Measurements from ENCODE around the gene CBLC. TPM values are rescaled to one million over a fixed set of nuclear protein-coding genes. Genes with fewer than 3 reads are reported as not detected.

Gene CBLC
- total RNA-seq, 1 experiment from 2014 or later, result 15.9 TPM

DNA sequence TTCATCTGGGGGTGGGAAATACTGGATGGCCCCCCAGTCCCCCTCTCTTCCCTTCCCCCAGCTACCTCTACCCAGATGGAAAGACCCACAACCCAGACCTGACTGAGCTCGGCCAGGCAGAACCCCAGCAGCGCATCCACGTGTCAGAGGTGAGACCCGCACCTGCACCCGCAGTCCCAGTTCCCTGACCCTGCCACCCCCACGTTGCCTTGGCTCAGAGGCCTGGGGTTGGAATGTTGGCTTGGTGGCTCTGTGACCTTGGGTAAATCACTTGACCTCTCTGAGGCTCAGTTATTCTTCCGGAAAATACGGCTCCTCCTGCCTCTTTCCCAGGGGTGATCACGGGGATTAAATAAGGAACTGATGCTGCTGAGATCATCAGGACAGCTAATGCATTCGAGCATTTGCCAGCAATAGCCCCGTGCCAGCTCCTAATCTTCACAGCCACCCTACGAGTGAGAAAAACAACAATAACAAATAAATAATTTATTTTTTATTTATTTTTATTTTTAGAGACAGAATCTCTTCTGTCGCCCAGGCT, 12.3 kb downstream of the CBLC start:
- no peak overlapping the region for H3T11ph ChIP-seq (ENCODE audit: low read length)
- H3K23ac ChIP-seq (ENCODE audit: insufficient read length, low read depth, low read length), result no peak overlapping the region
- H3K27ac Mint-ChIP-seq, result no peak overlapping the region
- DNase-seq, result no peak
- H3K4me1 Mint-ChIP-seq, result no peaks in the 10 kb centered on the region
- H4K8ac ChIP-seq (replicated peaks; ENCODE audit: insufficient read length, low read depth, low read length), result no peak overlapping the region
- H2AFZ ChIP-seq (ENCODE audit: low read length), result no peak overlapping the region
- H3K56ac ChIP-seq (ENCODE audit: insufficient read length, low read depth, low read length), result no peak overlapping the region
- no peaks in the 10 kb centered on the region for H3K23me2 ChIP-seq (ENCODE audit: insufficient read length, low read depth, low read length, poor library complexity, severe bottlenecking)
- no peak overlapping the region for H2AK5ac ChIP-seq (ENCODE audit: insufficient read length, low read length)
- no CpG with 5 or more reads among the region's 13 CpGs for WGBS (ENCODE audit: extremely low coverage, insufficient read length, low lambda C conversion rate)
- no peak overlapping the region for H3K4me2 ChIP-seq (ENCODE audit: insufficient read depth, insufficient read length, low read length)
- H2BK120ac ChIP-seq (ENCODE audit: low read depth, low read length, poor library complexity, severe bottlenecking), result no peak overlapping the region
- H3K18ac ChIP-seq (ENCODE audit: insufficient read length, low read depth, low read length), result no peak overlapping the region
- TF ChIP-seq, protein P1, sequence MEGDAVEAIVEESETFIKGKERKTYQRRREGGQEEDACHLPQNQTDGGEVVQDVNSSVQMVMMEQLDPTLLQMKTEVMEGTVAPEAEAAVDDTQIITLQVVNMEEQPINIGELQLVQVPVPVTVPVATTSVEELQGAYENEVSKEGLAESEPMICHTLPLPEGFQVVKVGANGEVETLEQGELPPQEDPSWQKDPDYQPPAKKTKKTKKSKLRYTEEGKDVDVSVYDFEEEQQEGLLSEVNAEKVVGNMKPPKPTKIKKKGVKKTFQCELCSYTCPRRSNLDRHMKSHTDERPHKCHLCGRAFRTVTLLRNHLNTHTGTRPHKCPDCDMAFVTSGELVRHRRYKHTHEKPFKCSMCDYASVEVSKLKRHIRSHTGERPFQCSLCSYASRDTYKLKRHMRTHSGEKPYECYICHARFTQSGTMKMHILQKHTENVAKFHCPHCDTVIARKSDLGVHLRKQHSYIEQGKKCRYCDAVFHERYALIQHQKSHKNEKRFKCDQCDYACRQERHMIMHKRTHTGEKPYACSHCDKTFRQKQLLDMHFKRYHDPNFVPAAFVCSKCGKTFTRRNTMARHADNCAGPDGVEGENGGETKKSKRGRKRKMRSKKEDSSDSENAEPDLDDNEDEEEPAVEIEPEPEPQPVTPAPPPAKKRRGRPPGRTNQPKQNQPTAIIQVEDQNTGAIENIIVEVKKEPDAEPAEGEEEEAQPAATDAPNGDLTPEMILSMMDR (conservative IDR thresholded peaks at IDR 0.05), result no peak
- no peak overlapping the region for H3K14ac ChIP-seq (ENCODE audit: insufficient read depth, low read length)
- H2BK12ac ChIP-seq (ENCODE audit: insufficient read length, low read depth, low read length), result no peak overlapping the region
- H3K9me3 Mint-ChIP-seq, result no peaks in the 10 kb centered on the region
- H2BK20ac ChIP-seq (ENCODE audit: low read depth, low read length, poor library complexity, severe bottlenecking), result no peak overlapping the region
- no peak overlapping the region for H3K27ac ChIP-seq (ENCODE audit: insufficient read length, low read depth, low read length)
- H3K79me1 ChIP-seq (ENCODE audit: insufficient read depth, low read depth, low read length, poor library complexity, severe bottlenecking), result no peaks in the 10 kb centered on the region
- no peak overlapping the region for H2BK5ac ChIP-seq (ENCODE audit: insufficient read length, low read length)
- no peaks in the 10 kb centered on the region for H3K4me1 ChIP-seq (ENCODE audit: insufficient read depth, low read length)
- no peaks in the 10 kb centered on the region for H3K27me3 ChIP-seq (ENCODE audit: insufficient read depth, low read length)
- H4K20me1 ChIP-seq (ENCODE audit: control insufficient read depth, insufficient read depth, insufficient read length), result no peaks in the 10 kb centered on the region
- H3K9me3 ChIP-seq (ENCODE audit: control insufficient read depth, low read depth, low read length), result no peaks in the 10 kb centered on the region
- H3K36me3 Mint-ChIP-seq (ENCODE audit: insufficient read depth in 1 of 3, low read depth in 3 of 3), result peaks cover 9 to 70% (median 46%) of the 10 kb centered on the region in 3 experiments; a peak in 6 of 7 replicates
- no peak overlapping the region for H4K91ac ChIP-seq (ENCODE audit: insufficient read length, low read depth, low read length)
- no peak overlapping the region for H3K9ac ChIP-seq (ENCODE audit: extremely low read depth, insufficient read length, low read length)
- H3K27me3 Mint-ChIP-seq (ENCODE audit: low read depth), result no peaks in the 10 kb centered on the region
- no peak overlapping the region for H4K5ac ChIP-seq (ENCODE audit: insufficient read length, low read depth, low read length)
- H3K4ac ChIP-seq (ENCODE audit: low read depth, low read length), result no peak overlapping the region
- H2BK15ac ChIP-seq (ENCODE audit: low read depth, low read length), result no peak overlapping the region
- no peaks in the 10 kb centered on the region for H3K79me2 ChIP-seq (ENCODE audit: insufficient read depth, low read length)
- no peak overlapping the region for H3K4me3 Mint-ChIP-seq
